ENCODE data around the gene PCGF1. TPM values are rescaled to one million over a fixed set of nuclear protein-coding genes. Genes with fewer than 3 reads are reported as not detected.

Gene PCGF1
- total RNA-seq (2021) (30.9 and 33.0 TPM in 2 replicates), Bru-seq, nascent RNA (percentile 69 among the genes with signal in this experiment), BruChase-seq, experiment 1, labeled RNA remaining after a 2-hour chase (percentile 75 among the genes with signal in this experiment), BruChase-seq, experiment 2, labeled RNA remaining after a 6-hour chase (percentile 62 among the genes with signal in this experiment)
- long read RNA-seq, transcript PCGF1-201 (9 exons, 1,792 nt), result minor isoform, 9 of 31 reads
- long read RNA-seq, transcript PCGF1-204 (8 exons, 1,056 nt), result major isoform, 12 of 31 reads
- long read RNA-seq, partial matches to known transcripts, result 4 of 31 reads
- long read RNA-seq, other reads (novel, unspliced or antisense), result 6 of 31 reads

DNA sequence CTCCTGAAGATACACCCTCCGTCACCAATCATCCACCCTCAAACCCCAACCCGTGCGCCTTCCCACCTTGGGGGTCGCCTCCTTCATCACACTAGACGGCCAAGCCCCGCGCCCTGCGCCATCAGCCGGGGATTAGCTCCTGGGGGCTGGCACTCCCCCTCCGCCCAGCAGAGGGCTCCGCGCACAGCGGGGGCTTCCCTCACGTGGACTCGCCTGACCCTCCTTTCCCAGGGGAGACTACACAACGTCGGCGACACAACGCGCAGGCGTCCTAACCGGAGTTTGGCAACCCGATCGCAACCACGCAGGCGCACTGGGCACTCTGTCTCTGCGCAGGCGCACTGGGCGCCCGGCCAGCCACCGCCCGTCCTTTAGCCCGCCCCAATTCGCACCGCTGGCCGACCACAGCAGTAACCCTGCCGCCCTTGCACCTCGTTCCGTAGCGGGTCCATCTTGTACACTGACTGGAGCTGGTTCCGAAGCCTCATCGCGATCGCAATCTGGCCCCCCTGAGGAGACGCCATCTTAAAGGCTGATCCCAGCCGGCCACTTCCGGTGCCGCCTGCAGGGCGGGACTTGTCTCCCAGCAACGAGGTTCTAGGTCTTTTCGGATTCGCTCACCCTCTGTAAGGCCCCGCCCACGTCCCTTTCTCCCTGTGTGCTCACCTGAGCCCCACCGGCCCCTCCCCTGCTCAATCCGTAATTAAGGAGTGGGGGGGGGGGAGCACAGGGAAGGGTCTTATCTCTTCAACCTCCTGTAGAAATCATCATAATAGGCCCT is at the start of gene PCGF1:
Gene PCGF1, minus strand, starts transcription at position 551 of the 781 bp plus-strand sequence. Its CDS starts 27 bp downstream, at position 524.
- Histone ChIP-seq H3K27me3 (replicated peaks; ENCODE audit: insufficient read depth, low read depth, low read length, poor library complexity) (no peaks in the 10 kb centered on the region), H3K4me1 (ENCODE audit: insufficient read depth, low read length, poor library complexity, severe bottlenecking) (peaks cover 13% of the 10 kb centered on the region), H3K9me3 (ENCODE audit: low read depth, low read length, poor library complexity, severe bottlenecking) (no peaks in the 10 kb centered on the region), H3K4me3 (ENCODE audit: low read depth, low read length, poor library complexity, severe bottlenecking) (peak within 1 kb of the TSS; percentile 63), H3K27ac (ENCODE audit: low read depth, low read length, poor library complexity, severe bottlenecking) (peak within 1 kb of the TSS; percentile 97), H3K36me3 (ENCODE audit: insufficient read depth, low read length, poor library complexity, severe bottlenecking) (peaks cover 14% of the 10 kb centered on the region)
- POLR2A ChIA-PET (ENCODE audit: low non-redundant PET), result interaction anchor here (0.6 to 0.8 kb wide), 2 partner anchors 25 to 41 kb away, joined by 4 to 13 read pairs; partner anchors contain the start of genes CCDC142 and TTC31
- no peak for TF ChIP-seq EZH2 (IDR thresholded peaks at IDR 0.05; ENCODE audit: borderline replicate concordance, low read depth, low read length, poor library complexity, severe bottlenecking)
- TF ChIP-seq, protein P1, sequence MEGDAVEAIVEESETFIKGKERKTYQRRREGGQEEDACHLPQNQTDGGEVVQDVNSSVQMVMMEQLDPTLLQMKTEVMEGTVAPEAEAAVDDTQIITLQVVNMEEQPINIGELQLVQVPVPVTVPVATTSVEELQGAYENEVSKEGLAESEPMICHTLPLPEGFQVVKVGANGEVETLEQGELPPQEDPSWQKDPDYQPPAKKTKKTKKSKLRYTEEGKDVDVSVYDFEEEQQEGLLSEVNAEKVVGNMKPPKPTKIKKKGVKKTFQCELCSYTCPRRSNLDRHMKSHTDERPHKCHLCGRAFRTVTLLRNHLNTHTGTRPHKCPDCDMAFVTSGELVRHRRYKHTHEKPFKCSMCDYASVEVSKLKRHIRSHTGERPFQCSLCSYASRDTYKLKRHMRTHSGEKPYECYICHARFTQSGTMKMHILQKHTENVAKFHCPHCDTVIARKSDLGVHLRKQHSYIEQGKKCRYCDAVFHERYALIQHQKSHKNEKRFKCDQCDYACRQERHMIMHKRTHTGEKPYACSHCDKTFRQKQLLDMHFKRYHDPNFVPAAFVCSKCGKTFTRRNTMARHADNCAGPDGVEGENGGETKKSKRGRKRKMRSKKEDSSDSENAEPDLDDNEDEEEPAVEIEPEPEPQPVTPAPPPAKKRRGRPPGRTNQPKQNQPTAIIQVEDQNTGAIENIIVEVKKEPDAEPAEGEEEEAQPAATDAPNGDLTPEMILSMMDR (conservative IDR thresholded peaks at IDR 0.05; ENCODE audit: low read depth, low read length), result peak; percentile 72
- BruUV-seq (replicated peaks), result no TSS peak
- DNase-seq (ENCODE audit: low spot score), result peak; percentile 99
- CTCF ChIA-PET, result interaction anchor here (0.6 to 1.1 kb wide), 2 partner anchors 24 to 25 kb away, joined by 3 read pairs; partner anchors contain the start of genes CCDC142 and TTC31
- intact Hi-C loops (cut with micrococcal nuclease; ENCODE audit: unreplicated experiment), result loop anchor here (2.0 kb wide), 1 partner anchor 21 kb away; the partner anchor contains the start of genes AUP1 and HTRA2

DNA sequence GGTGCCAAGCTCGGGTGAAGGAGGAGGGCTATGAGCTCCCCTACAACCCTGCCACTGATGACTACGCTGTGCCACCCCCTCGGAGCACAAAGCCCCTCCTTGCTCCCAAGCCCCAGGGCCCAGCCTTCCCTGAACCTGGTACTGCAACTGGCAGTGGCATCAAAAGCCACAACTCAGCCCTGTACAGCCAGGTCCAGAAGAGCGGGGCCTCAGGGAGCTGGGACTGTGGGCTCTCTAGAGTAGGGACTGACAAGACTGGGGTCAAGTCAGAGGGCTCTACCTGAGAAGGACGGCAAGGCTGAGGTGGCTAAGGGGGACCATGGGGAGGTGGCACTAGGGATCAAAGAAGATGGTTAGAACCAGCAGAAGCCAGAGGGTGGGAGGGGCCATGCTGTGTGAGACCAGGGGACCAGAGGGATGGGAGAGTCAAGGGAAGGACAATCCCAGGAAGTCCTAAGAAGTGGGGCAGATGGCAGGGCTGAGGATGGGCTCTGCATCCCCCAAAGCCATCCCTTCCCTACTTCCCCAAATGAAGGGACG is 49.4 kb upstream of the PCGF1 start:
- no peaks in the 10 kb centered on the region for H3K9me3 ChIP-seq (ENCODE audit: low read depth, low read length, poor library complexity, severe bottlenecking)
- H3K36me3 ChIP-seq (ENCODE audit: insufficient read depth, low read length, poor library complexity, severe bottlenecking), result peaks cover 7% of the 10 kb centered on the region
- no peak overlapping the region for H3K27ac ChIP-seq (ENCODE audit: low read depth, low read length, poor library complexity, severe bottlenecking)
- no peaks in the 10 kb centered on the region for H3K27me3 ChIP-seq (replicated peaks; ENCODE audit: insufficient read depth, low read depth, low read length, poor library complexity)
- BruUV-seq (replicated peaks), result no TSS peak
- TF ChIP-seq EZH2 (IDR thresholded peaks at IDR 0.05; ENCODE audit: borderline replicate concordance, low read depth, low read length, poor library complexity, severe bottlenecking), result no peak
- no peaks in the 10 kb centered on the region for H3K4me1 ChIP-seq (ENCODE audit: insufficient read depth, low read length, poor library complexity, severe bottlenecking)
- POLR2A ChIA-PET (ENCODE audit: low non-redundant PET), result no interaction called here
- DNase-seq (ENCODE audit: low spot score), result no peak
- H3K4me3 ChIP-seq (ENCODE audit: low read depth, low read length, poor library complexity, severe bottlenecking), result no peak overlapping the region
- CTCF ChIA-PET, result no interaction called here
- intact Hi-C loops (cut with micrococcal nuclease; ENCODE audit: unreplicated experiment), result no loop called here

DNA sequence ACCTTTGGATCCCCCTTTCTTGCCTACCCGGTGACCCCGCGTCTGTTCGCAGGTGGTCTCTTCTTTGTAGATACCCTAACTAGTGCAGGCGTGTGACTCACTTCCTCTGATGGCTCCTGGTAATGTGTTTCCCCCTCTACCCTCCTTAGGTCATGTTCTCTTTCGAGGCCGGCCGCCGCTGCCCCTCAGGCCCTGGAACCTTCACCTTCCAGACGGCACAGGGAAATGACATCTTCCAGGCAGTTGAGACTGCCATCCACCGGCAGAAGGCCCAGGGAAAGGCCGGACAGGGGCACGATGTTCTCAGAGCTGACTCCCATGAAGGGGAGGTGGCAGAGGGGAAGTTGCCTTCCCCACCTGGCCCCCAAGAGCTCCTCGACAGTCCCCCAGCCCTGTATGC is 48.7 kb upstream of the PCGF1 start:
- BruUV-seq (replicated peaks), result no TSS peak
- Histone ChIP-seq H3K36me3 (ENCODE audit: insufficient read depth, low read length, poor library complexity, severe bottlenecking) (peaks cover 7% of the 10 kb centered on the region), H3K27me3 (replicated peaks; ENCODE audit: insufficient read depth, low read depth, low read length, poor library complexity) (no peaks in the 10 kb centered on the region), H3K27ac (ENCODE audit: low read depth, low read length, poor library complexity, severe bottlenecking) (no peak overlapping the region), H3K9me3 (ENCODE audit: low read depth, low read length, poor library complexity, severe bottlenecking) (no peaks in the 10 kb centered on the region), H3K4me1 (ENCODE audit: insufficient read depth, low read length, poor library complexity, severe bottlenecking) (no peaks in the 10 kb centered on the region), H3K4me3 (ENCODE audit: low read depth, low read length, poor library complexity, severe bottlenecking) (no peak overlapping the region)
- DNase-seq (ENCODE audit: low spot score), result no peak
- CTCF ChIA-PET, result no interaction called here
- intact Hi-C loops (cut with micrococcal nuclease; ENCODE audit: unreplicated experiment), result no loop called here
- TF ChIP-seq, protein P1 (conservative IDR thresholded peaks at IDR 0.05; ENCODE audit: low read depth, low read length), result no peak
- TF ChIP-seq EZH2 (IDR thresholded peaks at IDR 0.05; ENCODE audit: borderline replicate concordance, low read depth, low read length, poor library complexity, severe bottlenecking), result no peak
- POLR2A ChIA-PET (ENCODE audit: low non-redundant PET), result no interaction called here
